GM18498 (cell line): ENCODE measurements around the gene GLB1L.

Experiments used
- ATAC-seq: cut with Tn5 transposase; IDR thresholded peaks from one replicate; pipeline ENCODE4 v1.9.1; 2021; ENCODE audit warnings: mild to moderate bottlenecking, moderate library complexity; ENCODE audit not compliant: unreplicated experiment

The GLB1L gene

GRCh38 chr2:219228041-219228910 lies 17.0 kb downstream of the GLB1L start:
- ATAC-seq = no peak

DNA sequence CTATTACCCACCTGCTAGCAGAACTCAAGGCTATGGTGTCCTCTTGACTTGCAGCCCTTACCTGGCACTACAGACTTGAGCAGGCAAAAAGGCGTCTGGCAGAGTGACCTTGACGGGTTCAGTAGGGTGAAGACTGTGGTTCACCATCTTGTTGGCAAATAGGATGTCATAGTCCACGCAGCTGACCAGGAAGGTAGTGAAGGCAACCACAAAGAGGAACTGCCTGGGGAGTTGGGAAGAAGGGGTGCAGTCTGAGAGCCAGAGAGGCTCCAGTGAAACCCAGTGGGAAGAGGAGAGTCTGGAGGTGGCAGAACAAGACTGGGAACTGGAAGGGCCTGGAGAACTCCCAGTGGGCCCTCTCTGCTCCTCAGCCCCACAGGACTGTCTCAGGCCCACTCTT lies 19.9 kb downstream of the GLB1L start:
- ATAC-seq = no peak

DNA sequence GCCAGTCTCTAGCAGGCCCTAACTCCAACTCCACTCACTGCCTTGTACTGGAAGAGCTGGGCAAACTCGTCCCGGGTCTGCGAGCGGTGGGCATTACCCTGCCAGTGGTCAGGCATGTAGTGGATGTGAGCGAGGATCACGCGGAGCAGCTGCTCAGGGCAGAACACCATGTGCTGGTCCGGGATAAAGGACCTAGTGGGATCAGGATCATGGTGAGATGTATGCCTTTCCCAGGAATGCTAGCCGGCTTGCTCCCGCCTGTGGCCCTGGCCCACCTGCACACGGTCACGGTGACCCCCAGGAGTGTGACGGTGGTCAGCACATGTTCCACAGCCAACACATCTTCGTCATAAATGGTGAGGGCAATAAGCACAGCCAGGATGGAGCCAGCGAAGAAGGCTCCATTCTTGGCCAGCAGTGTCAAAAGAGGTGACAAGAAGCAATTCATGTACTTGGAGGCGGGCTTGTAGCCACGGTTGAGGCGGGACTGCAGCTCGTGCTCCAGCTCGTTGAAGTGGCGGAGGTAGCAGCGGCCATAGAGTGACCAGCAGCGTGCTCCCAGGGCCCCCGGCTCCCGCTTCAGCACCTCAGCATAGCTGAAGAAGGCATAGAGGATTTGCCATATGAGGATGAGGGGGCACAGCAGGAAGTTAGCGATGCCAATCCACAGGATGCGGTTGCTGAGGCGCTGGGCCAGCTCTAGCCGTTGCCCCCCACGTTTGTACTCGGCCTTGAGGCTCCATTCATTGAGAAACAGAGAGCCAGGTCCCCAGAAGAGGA lies 21.2 kb downstream of the GLB1L start:
- ATAC-seq = no peak

DNA sequence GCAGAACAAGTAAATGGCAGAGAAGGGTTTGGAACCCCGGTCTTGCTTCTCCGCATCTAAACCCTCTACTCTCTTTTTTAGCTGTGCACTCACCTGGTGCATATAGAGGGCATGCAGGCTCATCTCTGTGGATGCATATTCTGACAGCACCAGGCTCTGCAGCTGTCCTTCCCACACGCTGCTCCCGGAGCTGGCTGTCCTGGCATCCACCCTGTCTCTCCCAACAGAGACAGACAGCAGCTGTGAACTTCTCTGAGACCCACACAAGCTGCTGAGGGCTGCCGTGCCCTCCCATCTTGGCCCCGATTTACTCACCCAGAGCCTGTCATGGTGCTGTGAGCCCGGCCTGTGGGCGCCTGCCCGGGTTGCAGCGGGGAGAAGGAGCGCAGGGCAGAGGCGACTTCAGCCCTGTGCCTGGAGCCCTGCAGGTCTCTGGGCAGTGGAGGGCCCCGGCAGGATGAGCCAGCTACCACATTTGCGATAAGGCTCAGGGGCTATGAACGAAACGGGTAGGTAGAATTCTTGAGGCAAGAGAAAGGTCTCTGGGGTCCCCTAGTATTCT lies 23.2 kb downstream of the GLB1L start:
- ATAC-seq = no peak

DNA sequence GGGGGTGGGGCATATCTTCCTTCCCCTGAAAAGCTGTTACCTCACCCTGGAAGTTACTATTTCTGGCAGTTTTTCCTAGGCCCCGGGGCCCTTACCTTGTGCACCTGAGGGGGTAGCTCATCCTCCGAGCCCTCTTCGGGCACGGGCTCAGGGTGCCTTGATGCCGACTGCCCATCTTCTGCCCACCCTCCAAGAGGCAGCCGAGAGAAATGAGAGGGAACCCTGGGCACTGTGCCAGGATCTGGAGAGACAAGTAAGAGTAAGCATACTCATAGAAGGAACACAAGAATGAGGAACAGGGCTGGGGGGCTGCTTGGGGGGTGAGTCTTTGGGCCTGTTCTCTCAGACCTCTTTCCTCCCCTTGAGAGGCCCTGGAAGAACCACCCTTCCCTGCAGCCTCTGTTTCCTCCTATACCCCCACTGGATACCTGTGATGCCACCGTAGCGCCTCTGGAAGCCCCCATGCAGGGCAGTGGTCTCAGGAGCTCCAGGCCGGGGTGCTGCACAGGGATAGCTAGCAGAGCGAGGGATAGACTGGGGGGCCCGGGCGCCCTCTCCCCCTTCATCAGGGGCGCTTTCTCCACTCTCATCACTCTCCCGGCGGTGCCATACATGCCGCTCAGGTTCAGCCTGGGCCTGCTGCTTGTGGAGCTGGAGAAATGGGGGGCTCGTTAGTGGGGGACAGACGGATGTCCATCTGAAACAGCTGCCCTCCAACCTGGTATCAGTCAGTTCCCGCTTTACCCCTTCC lies 24.4 kb downstream of the GLB1L start:
- no peak for ATAC-seq

GRCh38 chr2:219219784-219220532 lies 25.3 kb downstream of the GLB1L start:
- ATAC-seq = no peak

- ATAC-seq = peak; percentile 84
These were observed 26.2 kb downstream of the GLB1L start, which contains the start of gene ABCB6 for GRCh38 chr2:219218732-219219701. Gene ABCB6, minus strand, starts transcription at chr2:219218958. Its CDS starts 285 bp downstream, at chr2:219218673.

- peak; percentile 27 for ATAC-seq
These were observed 27.0 kb downstream of the GLB1L start for GRCh38 chr2:219218217-219218731.

GRCh38 chr2:219216535-219216915 lies 28.7 kb downstream of the GLB1L start:
- no peak for ATAC-seq

- ATAC-seq = no peak
These were observed 29.2 kb downstream of the GLB1L start for GRCh38 chr2:219215871-219216534.

- ATAC-seq = no peak
These were observed 30.5 kb downstream of the GLB1L start for GRCh38 chr2:219214786-219215185.

DNA sequence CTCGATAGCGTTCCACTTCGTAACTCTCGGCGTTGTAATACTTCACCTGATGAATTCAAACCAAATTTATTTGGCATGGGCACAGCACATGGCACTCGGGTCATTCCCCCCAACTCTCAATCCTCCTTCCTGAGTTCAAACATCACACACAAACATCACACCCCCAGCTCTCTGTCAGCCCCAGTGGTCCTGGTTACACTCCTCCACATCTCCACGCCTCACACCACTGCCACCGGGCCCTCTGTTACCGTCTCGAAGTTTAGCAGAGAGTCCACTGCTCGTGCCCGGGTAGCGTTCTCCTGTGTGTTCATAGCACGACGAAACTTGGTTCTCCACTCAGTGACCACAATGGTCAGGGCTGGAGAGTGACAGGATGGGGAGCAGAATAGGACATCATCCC lies 31.1 kb downstream of the GLB1L start:
- ATAC-seq = no peak

DNA sequence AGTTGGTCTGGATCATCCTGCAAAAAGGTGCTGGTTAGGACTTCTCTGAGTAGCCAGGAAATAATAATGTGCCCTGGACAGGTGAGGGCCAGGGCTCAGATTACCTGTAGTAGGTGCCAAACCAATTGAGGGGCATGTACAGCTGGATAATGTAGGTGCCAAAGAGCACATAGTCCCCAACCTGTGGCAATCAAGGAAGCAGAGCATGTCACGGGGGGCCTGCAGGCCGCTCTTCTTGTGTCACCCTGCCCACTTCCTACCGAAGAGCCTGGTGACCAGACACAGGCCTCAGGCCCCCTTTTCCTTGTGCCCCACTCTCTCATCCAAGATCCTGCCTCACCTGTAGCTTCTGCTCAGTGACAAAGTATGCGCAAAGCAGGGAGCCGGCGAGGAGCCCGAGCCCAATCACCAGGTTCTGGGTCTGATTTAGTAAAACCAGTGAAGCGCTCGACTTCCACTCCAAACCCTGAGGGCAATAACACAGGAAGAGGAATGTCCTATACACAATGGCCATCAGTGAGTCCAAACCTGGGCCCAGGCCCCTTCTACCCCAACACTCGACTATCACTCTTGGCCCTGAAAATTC lies 31.7 kb downstream of the GLB1L start:
- ATAC-seq = no peak

- ATAC-seq = no peak
These were observed 32.2 kb downstream of the GLB1L start for GRCh38 chr2:219213026-219213415.

DNA sequence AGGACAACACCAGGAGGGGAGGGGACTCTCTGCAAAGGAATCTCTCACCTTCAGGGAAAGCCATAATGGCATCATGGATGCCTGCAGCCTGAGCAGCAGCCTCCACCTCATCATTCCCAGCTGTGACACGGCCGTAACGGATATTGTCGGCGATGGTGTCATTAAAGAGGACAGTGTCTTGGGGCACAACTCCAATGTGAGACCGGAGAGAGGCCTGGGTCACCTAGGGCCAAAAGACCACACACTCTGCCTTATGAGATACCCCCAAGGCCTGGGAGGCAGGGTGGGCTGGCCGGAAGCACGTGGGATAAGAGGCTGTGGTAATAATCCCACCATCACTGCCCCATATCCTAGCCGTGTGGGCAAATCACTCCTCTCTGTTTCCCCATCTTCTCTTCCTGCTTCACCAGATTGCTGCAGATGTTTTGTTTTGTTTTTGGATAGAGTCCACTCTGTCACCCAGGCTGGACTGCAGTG lies 34.3 kb downstream of the GLB1L start:
- ATAC-seq = no peak

- no peak for ATAC-seq
These were observed 34.9 kb downstream of the GLB1L start for GRCh38 chr2:219210196-219210885.
